Endothelial cell of umbilical vein (primary cell): ENCODE measurements around the gene MIEN1. TPM values are rescaled to one million over a fixed set of nuclear protein-coding genes. Genes with fewer than 3 reads are reported as not detected.

Source experiments
- BruUV-seq: library from RNA; stranded (reverse); fragments of 400-500 nt; replicated peaks from 2 replicates; lab custom pipeline; 2021; lab: Mats Ljungman, UMichigan
- CTCF ChIA-PET: fragments of 300-600, 350-600 bp; sonication (Branson Sonifier 250); formaldehyde crosslinking; loops from one replicate; lab custom pipeline; 2021; ENCODE audit warnings: antibody characterized with exemption, inconsistent platforms; lab: Charles Lee
- POLR2A ChIA-PET: fragments of 300-600, 350-600 bp; sonication (Branson Sonifier 250); formaldehyde crosslinking; loops from one replicate; lab custom pipeline; 2021; ENCODE audit warnings: antibody characterized with exemption, inconsistent platforms; lab: Charles Lee
- DNase-seq: peaks from one replicate; pipeline ENCODE4 v3.0.0-alpha.2; 2011; ENCODE audit warnings: low read depth, low spot score
- FAIRE-seq: peaks from 2 replicates; lab custom pipeline; 2011; peaks lifted over from hg19 to GRCh38; lab: Jason Lieb, UNC
- H2AFZ ChIP-seq: 2 replicates; pipeline ENCODE4 v1.6.0; 2012; ENCODE audit warnings: low read depth, low read length, control low read depth, inconsistent platforms
- H3K27ac ChIP-seq: 2 replicates; pipeline ENCODE4 v1.5.1; 2011; ENCODE audit warnings: low read depth, mild to moderate bottlenecking, control low read depth, low read length, moderate library complexity; ENCODE audit not compliant: insufficient read depth
- H3K27me3 ChIP-seq, 2 experiments: 2 replicates each; pipeline versions ENCODE4 v1.6.0 to v1.6.1; 2011; ENCODE audit warnings: low read length in 2 of 2, mixed read lengths in 1 of 2; ENCODE audit not compliant: control insufficient read depth in 2 of 2, insufficient read depth in 2 of 2
- H3K36me3 ChIP-seq, 2 experiments: 2 replicates in 1 of 2; 3 replicates in 1 of 2; pipeline ENCODE4 v1.5.1; 2011; ENCODE audit warnings: low read length in 2 of 2, mild to moderate bottlenecking in 1 of 2, moderate library complexity in 1 of 2; ENCODE audit not compliant: control insufficient read depth in 2 of 2, insufficient read depth in 2 of 2; ENCODE audit errors: extremely low read depth in 1 of 2
- H3K4me1 ChIP-seq: 3 replicates; pipeline ENCODE4 v1.5.1; 2011; ENCODE audit warnings: mild to moderate bottlenecking, low read length; ENCODE audit not compliant: control insufficient read depth, insufficient read depth; ENCODE audit errors: extremely low read depth
- H3K4me2 ChIP-seq: 2 replicates; pipeline ENCODE4 v1.6.1; 2011; ENCODE audit warnings: low read length, control low read depth, mixed read lengths; ENCODE audit not compliant: insufficient read depth
- H3K4me3 ChIP-seq, 3 experiments: fragments of 200-600 bp in 1 of 3; sonication (generic), shearing (Covaris generic) in 1 of 3; replicated peaks in 1 of 3; 2 replicates each; pipeline ENCODE4 v1.5.1; 2011 to 2016; ENCODE audit warnings: control low read depth in 3 of 3, low read length in 3 of 3, mild to moderate bottlenecking in 2 of 3, inconsistent platforms in 1 of 3, low read depth in 1 of 3, moderate library complexity in 1 of 3; ENCODE audit not compliant: insufficient read depth in 1 of 3
- H3K79me2 ChIP-seq: 2 replicates; pipeline ENCODE4 v1.6.0; 2012; ENCODE audit warnings: low read length, inconsistent platforms; ENCODE audit not compliant: control insufficient read depth, insufficient read depth
- H3K9ac ChIP-seq: replicated peaks from 2 replicates; pipeline ENCODE3; 2011; ENCODE audit warnings: low read length, control low read depth; ENCODE audit not compliant: insufficient read depth; ENCODE audit errors: extremely low read depth
- H3K9me1 ChIP-seq: replicated peaks from 3 replicates; pipeline ENCODE4 v1.6.0; 2011; ENCODE audit warnings: mild to moderate bottlenecking, low read length; ENCODE audit not compliant: control insufficient read depth, insufficient read depth; ENCODE audit errors: extremely low read depth
- H3K9me3 ChIP-seq: replicated peaks from 2 replicates; pipeline ENCODE4 v1.5.1; 2012; ENCODE audit warnings: low read length, inconsistent platforms; ENCODE audit not compliant: control insufficient read depth, insufficient read depth
- H4K20me1 ChIP-seq: replicated peaks from 2 replicates; pipeline ENCODE3; 2011; ENCODE audit warnings: mild to moderate bottlenecking, low read length; ENCODE audit not compliant: control insufficient read depth, insufficient read depth; ENCODE audit errors: extremely low read depth
- EZH2 ChIP-seq: IDR thresholded peaks from 2 replicates; pipeline ENCODE4 v1.6.1; 2012; ENCODE audit warnings: borderline replicate concordance, low read depth, mild to moderate bottlenecking, moderate library complexity, low read length, inconsistent platforms; ENCODE audit not compliant: severe bottlenecking
- FOS ChIP-seq: IDR thresholded peaks from 2 replicates; pipeline ENCODE4 v1.6.1; 2011; ENCODE audit warnings: mild to moderate bottlenecking, low read length, moderate library complexity, borderline replicate concordance; ENCODE audit not compliant: insufficient read depth
- MAX ChIP-seq: IDR thresholded peaks from 2 replicates; pipeline ENCODE4 v1.6.1; 2011; ENCODE audit not compliant: insufficient read depth, insufficient read length
- MYC ChIP-seq: IDR thresholded peaks from one replicate; pipeline ENCODE4 v1.6.1; 2011; ENCODE audit warnings: mild to moderate bottlenecking, low read depth, low read length
- POLR2A ChIP-seq: IDR thresholded peaks from 2 replicates; pipeline ENCODE4 v1.6.1; 2012; ENCODE audit warnings: low read depth, mild to moderate bottlenecking, control low read depth, low read length
- POLR2AphosphoS5 ChIP-seq: IDR thresholded peaks from 2 replicates; pipeline ENCODE4 v1.6.1; 2012; ENCODE audit warnings: low read depth, mild to moderate bottlenecking, control low read depth, low read length, moderate library complexity; ENCODE audit not compliant: insufficient read depth
- dilution Hi-C: fragments of 300-500 bp; cut with MboI; formaldehyde crosslinking; loops from one replicate; pipeline ENCODE4 v1.15.0; 2019; ENCODE audit warnings: low sequenced_read_pairs; ENCODE audit not compliant: extremely low pct_ligation_motif_present
- intact Hi-C: fragments of 100-400 bp; cut with micrococcal nuclease; formaldehyde crosslinking; loops from one replicate; pipeline ENCODE4 v1.10.0; 2022
- polyA plus RNA-seq, 4 experiments: library from polyadenylated mRNA; depleted of rRNA in 3 of 4; stranded (reverse) in 3 of 4; unstranded in 1 of 4; fragments of >200 nt; gene quantifications; 2 replicates each; pipeline versions ENCODE4 v1.2.1 to v1.2.3, GENCODE V29; 2011 to 2012; ENCODE audit warnings: missing spikeins in 1 of 4
- total RNA-seq: library from RNA; stranded (reverse); gene quantifications from 2 replicates; pipeline ENCODE4 v1.2.3, GENCODE V29; 2021
- TF ChIP-seq, protein P1 (sequence below), 2 donors: IDR thresholded peaks; 1 replicate in 1 of 2; 2 replicates in 1 of 2; pipeline ENCODE4 v1.5.1; 2011; ENCODE audit warnings: low read length in 2 of 2, mild to moderate bottlenecking in 2 of 2, moderate library complexity in 2 of 2, control low read depth in 1 of 2, inconsistent platforms in 1 of 2, low read depth in 1 of 2; ENCODE audit not compliant: insufficient read depth in 1 of 2; ENCODE audit errors: extremely low read depth in 1 of 2

The MIEN1 gene
- total and polyA plus RNA-seq, 2 donors (not counting 3 experiments of a cell fraction or from before 2014, with no cell fraction given) = 42.4 to 74.5 TPM

- intact Hi-C loops = loop anchor here (5.0 kb wide), 1 partner anchor 114 kb away; the partner anchor contains the start of gene STARD3
- POLR2A ChIA-PET = no interaction called here
Observed at GRCh38 chr17:39751637-39752036, 21.3 kb upstream of the MIEN1 start.

More at GRCh38 chr17:39751637-39752036, 21.3 kb upstream of the MIEN1 start:
- FAIRE-seq = no peak
- H3K27me3 ChIP-seq = peaks cover 2 to 6% of the 10 kb centered on the region in 2 experiments
- no peak overlapping the region for H3K27ac ChIP-seq
- no peak overlapping the region for H3K9ac ChIP-seq
- no peak overlapping the region for H3K4me2 ChIP-seq
- H4K20me1 ChIP-seq = no peaks in the 10 kb centered on the region
- H3K79me2 ChIP-seq = no peaks in the 10 kb centered on the region
- BruUV-seq = no TSS peak
- CTCF ChIA-PET = interaction anchor here (1.0 to 3.4 kb wide), 3 partner anchors 22 to 130 kb away, joined by 4 to 17 read pairs (median 6); partner anchors contain the start of gene MIEN1
- no peaks in the 10 kb centered on the region for H3K36me3 ChIP-seq
- no peak overlapping the region for H3K4me3 ChIP-seq
- TF ChIP-seq POLR2A (no peak), FOS (no peak), POLR2AphosphoS5 (no peak), EZH2 (no peak), MYC (no peak), MAX (no peak)
- TF ChIP-seq, protein P1, sequence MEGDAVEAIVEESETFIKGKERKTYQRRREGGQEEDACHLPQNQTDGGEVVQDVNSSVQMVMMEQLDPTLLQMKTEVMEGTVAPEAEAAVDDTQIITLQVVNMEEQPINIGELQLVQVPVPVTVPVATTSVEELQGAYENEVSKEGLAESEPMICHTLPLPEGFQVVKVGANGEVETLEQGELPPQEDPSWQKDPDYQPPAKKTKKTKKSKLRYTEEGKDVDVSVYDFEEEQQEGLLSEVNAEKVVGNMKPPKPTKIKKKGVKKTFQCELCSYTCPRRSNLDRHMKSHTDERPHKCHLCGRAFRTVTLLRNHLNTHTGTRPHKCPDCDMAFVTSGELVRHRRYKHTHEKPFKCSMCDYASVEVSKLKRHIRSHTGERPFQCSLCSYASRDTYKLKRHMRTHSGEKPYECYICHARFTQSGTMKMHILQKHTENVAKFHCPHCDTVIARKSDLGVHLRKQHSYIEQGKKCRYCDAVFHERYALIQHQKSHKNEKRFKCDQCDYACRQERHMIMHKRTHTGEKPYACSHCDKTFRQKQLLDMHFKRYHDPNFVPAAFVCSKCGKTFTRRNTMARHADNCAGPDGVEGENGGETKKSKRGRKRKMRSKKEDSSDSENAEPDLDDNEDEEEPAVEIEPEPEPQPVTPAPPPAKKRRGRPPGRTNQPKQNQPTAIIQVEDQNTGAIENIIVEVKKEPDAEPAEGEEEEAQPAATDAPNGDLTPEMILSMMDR (IDR thresholded peaks at IDR 0.05; ENCODE audit: extremely low read depth in 1 of 2, insufficient read depth in 1 of 2, low read depth in 1 of 2, low read length in 2 of 2) = no peak
- DNase-seq = no peak
- H2AFZ ChIP-seq = no peak overlapping the region
- H3K9me3 ChIP-seq = no peaks in the 10 kb centered on the region
- H3K9me1 ChIP-seq = no peaks in the 10 kb centered on the region
- H3K4me1 ChIP-seq = peaks cover 9% of the 10 kb centered on the region
- dilution Hi-C loops = no loop called here
